ENCODE data around the gene PHLDA2. TPM values are rescaled to one million over a fixed set of nuclear protein-coding genes. Genes with fewer than 3 reads are reported as not detected.
A peak's percentile ranks its signal among the peaks of the same experiment; 100 is the strongest.

Gene PHLDA2
- total and polyA plus RNA-seq, 9 of the 15 experiments (the other 6 are each of a cell fraction or from before 2014, with no cell fraction given): 0.43 to 42.4 (median 4.7) TPM

DNA sequence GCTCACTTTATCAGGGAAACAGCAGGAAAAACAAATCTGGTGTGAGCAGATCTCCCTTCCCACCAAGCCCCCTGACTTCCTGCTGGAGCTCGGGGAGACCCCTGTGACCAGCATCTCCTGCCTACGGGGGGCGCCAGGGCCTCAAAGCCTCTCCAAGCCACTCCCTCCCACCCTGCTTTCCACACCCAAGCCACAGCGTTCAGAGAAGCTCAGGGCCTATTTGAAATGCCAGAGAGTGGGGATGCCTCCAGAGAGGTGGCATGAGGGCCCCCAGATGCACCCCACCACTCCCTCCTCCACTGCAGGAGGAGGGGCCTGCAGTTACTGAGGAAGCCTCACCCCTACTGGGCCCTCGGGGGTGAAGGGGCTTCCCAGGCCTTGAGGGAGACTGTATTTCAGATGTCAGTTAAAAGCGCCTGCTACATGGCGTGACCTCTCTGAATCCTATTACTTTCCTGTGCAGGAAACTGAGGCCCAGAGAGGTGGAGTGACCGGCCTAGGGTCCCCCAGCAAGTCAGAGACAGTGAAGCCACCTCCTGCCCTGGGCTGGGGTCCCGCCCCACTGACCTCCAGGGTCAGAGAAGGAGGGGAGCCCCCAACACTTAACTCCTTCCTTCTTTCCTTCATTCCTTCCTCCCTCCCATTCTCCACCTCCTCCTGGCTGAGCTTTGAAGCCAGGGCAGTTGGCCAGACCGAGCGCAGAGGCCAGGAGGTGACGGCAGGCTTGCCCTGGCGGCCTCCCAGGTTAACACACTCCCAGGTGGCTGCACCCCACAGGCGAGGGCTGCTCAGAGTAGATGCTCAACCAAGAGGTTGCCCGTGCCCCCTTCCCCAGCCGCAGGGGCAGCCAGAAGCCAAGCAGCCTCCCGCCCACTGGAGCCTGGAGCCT, 37.6 kb downstream of the PHLDA2 start (continued):
- TF ChIP-seq ZNF277 (CRISPR knock-in tag; IDR thresholded peaks at IDR 0.05; ENCODE audit: borderline replicate concordance): no peak
- no peak for TF ChIP-seq ZNF75A (CRISPR knock-in tag; IDR thresholded peaks at IDR 0.05)
- no peak for TF ChIP-seq ZNF668 (CRISPR knock-in tag; IDR thresholded peaks at IDR 0.05)
- TF ChIP-seq REST (IDR thresholded peaks at IDR 0.05; ENCODE audit: borderline replicate concordance): no peak
- TF ChIP-seq REST (CRISPR knock-in tag; IDR thresholded peaks at IDR 0.05; ENCODE audit: low read depth): no peak
- TF ChIP-seq TSHZ1 (CRISPR knock-in tag; IDR thresholded peaks at IDR 0.05): no peak
- no peak for TF ChIP-seq ID3 (CRISPR knock-in tag; IDR thresholded peaks at IDR 0.05)
- 0 out of 2 replicates have a peak, but pooled peaks have one; percentile 13 for TF ChIP-seq ID3 (tag; IDR thresholded peaks at IDR 0.05)
- no peak for TF ChIP-seq SNRNP70 (optimal IDR thresholded peaks at IDR 0.05; ENCODE audit: low read depth, low read length)
- no peak for TF ChIP-seq FOXA3 (CRISPR knock-in tag; conservative IDR thresholded peaks at IDR 0.05 in 1 of 2, IDR thresholded peaks at IDR 0.05 in 1 of 2)
- no peak for TF ChIP-seq FOS (IDR thresholded peaks at IDR 0.05; ENCODE audit: extremely low read depth, insufficient read length)
- no peak for TF ChIP-seq POU5F1 (IDR thresholded peaks at IDR 0.05; ENCODE audit: borderline replicate concordance, low read depth, low read length, partially characterized antibody)
- TF ChIP-seq HNRNPL (IDR thresholded peaks at IDR 0.05; ENCODE audit: low read depth, low read length): peak; percentile 63; the same call in 1 of the 2 replicates

All from K562 (cell line).